Measurements from ENCODE around the gene CDCA7.
A peak's percentile ranks its signal among the peaks of the same experiment; 100 is the strongest.
"Not testable (repeated sequence)": the region's sequence is repeated elsewhere in the genome, so short reads cannot be mapped to it uniquely, and the experiment has no call there.

CDCA7 gene

GRCh38 chr2:173354582-173355131, at the start of gene CDCA7:
CDCA7 (plus strand) TSS chr2:173354872; CDS start chr2:173354964, 92 bp downstream.
- DNase-seq, result peak; percentile 79

- DNase-seq, result no peak
Observed at GRCh38 chr2:173305303-173305702, 49.4 kb upstream of the CDCA7 start.

- DNase-seq, result no peak
Observed at GRCh38 chr2:173307293-173307692, 47.4 kb upstream of the CDCA7 start.

GRCh38 chr2:173309370-173309769, 45.3 kb upstream of the CDCA7 start:
- DNase-seq, result not testable (repeated sequence)

- no peak for DNase-seq
Observed at GRCh38 chr2:173311844-173312606, 42.6 kb upstream of the CDCA7 start.

- DNase-seq, result no peak
Observed at GRCh38 chr2:173323371-173323770, 31.3 kb upstream of the CDCA7 start.

- DNase-seq, result no peak
Observed at GRCh38 chr2:173326806-173327205, 27.9 kb upstream of the CDCA7 start.

- DNase-seq, result no peak
Observed at GRCh38 chr2:173327421-173327820, 27.3 kb upstream of the CDCA7 start.

GRCh38 chr2:173333003-173333402, 21.7 kb upstream of the CDCA7 start:
- DNase-seq, result not testable (repeated sequence)

GRCh38 chr2:173339807-173340206, 14.9 kb upstream of the CDCA7 start:
- no peak for DNase-seq

GRCh38 chr2:173343921-173344320, 10.8 kb upstream of the CDCA7 start:
- DNase-seq, result no peak

GRCh38 chr2:173346035-173346434, 8.6 kb upstream of the CDCA7 start:
- DNase-seq, result no peak

- peak; percentile 94 for DNase-seq
Observed at GRCh38 chr2:173347305-173348168, 7.1 kb upstream of the CDCA7 start.

GRCh38 chr2:173349287-173349686, 5.4 kb upstream of the CDCA7 start:
- DNase-seq, result no peak

- DNase-seq, result no peak
Observed at GRCh38 chr2:173350383-173350782, 4.3 kb upstream of the CDCA7 start.

GRCh38 chr2:173351879-173352278, 2.8 kb upstream of the CDCA7 start:
- no peak for DNase-seq

- DNase-seq, result peak; percentile 2
Observed at GRCh38 chr2:173353556-173353955, 1.1 kb upstream of the CDCA7 start.

GRCh38 chr2:173354073-173354581, 545 bp upstream of the CDCA7 start:
- peak; percentile 74 for DNase-seq

- peak; percentile 72 for DNase-seq
Observed at GRCh38 chr2:173355132-173355865, 627 bp downstream of the CDCA7 start.

GRCh38 chr2:173355866-173356508, 1.3 kb downstream of the CDCA7 start:
- no peak for DNase-seq

GRCh38 chr2:173357346-173357745, 2.7 kb downstream of the CDCA7 start:
- DNase-seq, result no peak

GRCh38 chr2:173358616-173359015, 3.9 kb downstream of the CDCA7 start:
- no peak for DNase-seq

All from NCI-H146 (cell line).